HEK293 (cell line): ENCODE results near the gene CDC27.
"Not testable (repeated sequence)": the region's sequence is repeated elsewhere in the genome, so short reads cannot be mapped to it uniquely, and the experiment has no call there.

Experiments used
- CTCF ChIP-seq: fragments of 450-650 bp; formaldehyde crosslinking; IDR thresholded peaks from 2 replicates; pipeline ENCODE4 v1.5.1; 2016; ENCODE audit warnings: missing biosample characterization, missing genetic modification characterization
- ZNF24 ChIP-seq: fragments of 450-650 bp; formaldehyde crosslinking; IDR thresholded peaks from 2 replicates; pipeline ENCODE4 v1.5.1; 2016; ENCODE audit warnings: missing biosample characterization, missing genetic modification characterization

GRCh38 chr17:47126835-47127234, 62.3 kb downstream of the CDC27 start:
- TF ChIP-seq ZNF24 (tag by site-specific recombination); CTCF: not testable (repeated sequence)
